Germinal center (tissue), 1 donor: Measurements from ENCODE around the gene FOXN3.
A peak's percentile ranks its signal among the peaks of the same experiment; 100 is the strongest.
"Not testable (repeated sequence)": the region's sequence is repeated elsewhere in the genome, so short reads cannot be mapped to it uniquely, and the experiment has no call there.

ENCODE experiments used
- DNase-seq: peaks from one replicate; pipeline ENCODE4 v3.0.0; 2012; ENCODE audit warnings: mixed read lengths, low spot score

FOXN3 gene

DNA sequence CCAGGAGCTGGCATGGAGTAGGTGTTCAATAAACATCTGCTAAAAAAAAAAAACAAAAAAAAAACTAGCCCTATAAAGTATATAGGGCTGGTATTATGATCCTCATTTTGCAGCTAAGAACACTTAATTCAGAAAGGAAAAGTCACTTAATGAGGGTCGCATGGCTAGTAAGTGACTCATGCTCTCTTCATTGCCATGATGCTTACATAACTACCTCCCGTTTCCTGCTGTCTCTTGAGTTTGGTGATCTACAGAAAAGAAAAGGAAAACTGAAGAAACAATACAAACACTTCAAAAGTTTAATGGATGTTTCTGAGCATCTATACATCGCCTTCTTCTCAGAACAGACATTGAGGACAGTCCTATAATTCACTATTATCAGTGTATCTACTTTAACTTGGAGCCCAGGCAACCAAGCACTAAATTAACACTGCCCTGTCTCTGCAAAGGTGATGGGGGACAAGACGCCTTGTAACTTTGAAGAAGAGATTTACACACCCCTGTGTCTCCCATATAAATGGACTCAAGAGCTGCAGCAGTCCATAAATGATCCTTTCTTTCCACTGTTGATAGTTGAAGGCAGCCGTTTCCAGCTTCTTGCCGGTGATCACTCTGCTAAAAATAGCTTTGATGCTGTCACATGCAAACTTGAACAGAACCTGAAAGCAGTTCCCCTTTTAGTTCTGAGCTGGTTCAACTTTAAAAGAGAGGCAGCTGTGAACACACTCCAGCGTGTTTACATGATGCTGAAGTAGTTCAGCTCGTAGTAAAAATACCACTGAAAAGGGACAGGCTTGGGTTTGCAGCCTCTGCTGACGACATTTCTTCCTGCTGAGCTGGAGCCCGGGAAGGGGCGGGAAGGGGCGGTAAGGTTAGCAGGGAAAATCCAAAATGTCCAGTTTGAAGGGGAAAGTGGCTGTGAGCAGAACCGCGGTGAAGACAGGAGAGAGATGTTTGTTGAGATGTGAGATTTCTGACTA lies 113.3 kb downstream of the FOXN3 start:
- DNase-seq = peak; percentile 59

DNA sequence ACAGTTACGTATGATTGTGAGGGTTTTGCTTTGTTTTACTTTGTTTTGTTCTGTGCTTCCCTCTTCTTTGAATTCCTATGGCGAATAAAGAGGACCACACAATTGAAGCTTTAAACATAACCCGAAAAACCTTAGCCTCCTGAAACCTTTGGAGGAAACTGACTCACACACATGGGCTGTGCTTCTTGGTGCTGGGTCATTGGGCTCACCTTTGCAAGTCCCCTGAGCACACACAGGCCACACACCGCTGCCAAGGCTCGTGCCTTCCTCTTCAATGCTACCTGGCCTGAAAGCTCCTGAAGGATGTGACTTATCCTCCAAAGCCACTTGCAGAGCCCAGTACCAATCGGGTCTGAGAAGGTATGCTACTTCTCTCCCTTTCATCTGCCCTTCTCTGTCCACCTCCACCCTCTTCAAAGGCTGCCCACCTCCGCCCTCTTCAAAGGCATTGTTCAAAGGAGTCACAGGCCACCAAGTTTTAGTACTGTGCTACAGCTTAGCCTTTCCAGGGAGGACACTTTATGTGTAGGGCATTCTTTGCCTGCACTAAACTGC lies 114.6 kb downstream of the FOXN3 start:
- no peak for DNase-seq

GRCh38 chr14:89299587-89299986 lies 117.4 kb downstream of the FOXN3 start:
- DNase-seq = no peak

GRCh38 chr14:89298056-89298834 lies 118.8 kb downstream of the FOXN3 start:
- DNase-seq = no peak

DNA sequence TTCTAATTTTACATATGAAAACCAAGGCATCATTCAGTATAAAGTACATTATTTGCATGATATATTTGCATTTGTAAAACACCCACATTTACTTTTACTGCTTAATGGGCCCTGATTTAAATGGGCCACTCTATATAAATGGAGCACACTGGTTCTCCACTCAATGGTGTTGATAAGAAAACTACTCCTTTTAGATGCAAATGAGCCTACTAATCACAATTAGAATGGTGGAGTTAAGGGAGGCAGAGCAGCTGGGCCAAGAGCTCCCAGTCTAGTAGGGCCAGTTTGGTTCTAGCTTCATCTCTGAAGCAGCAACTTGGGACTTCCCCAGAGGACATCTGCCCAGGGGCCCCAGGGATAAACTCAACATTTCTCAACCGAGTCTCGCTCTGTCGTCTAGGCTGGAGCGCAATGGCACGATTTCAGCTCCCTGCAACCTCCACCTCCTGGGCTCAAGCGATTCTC lies 120.7 kb downstream of the FOXN3 start:
- no peak for DNase-seq

- no peak for DNase-seq
Observed at GRCh38 chr14:89294872-89295271, 122.2 kb downstream of the FOXN3 start.

- DNase-seq = not testable (repeated sequence)
Observed at GRCh38 chr14:89294469-89294868, 122.6 kb downstream of the FOXN3 start.

DNA sequence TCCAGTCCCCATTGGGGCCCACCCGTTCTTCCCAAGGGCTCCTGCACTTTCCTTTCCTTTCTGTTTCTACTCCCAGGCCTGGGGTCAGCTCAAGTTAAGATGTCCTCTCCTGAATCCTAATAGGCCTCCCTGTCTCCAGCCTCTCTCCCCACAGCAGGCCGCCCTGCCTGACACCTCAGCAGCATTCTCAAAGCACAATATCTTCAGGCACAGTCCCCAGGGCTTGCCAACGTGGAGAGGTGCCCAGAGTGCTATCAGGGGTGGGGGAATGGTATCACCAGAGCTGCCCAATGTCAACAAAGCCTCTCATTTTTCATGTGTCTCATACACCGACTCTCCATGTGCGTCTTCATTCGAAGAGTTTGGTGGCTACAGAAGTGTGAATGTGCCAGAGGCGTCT lies 123.0 kb downstream of the FOXN3 start:
- no peak for DNase-seq

DNA sequence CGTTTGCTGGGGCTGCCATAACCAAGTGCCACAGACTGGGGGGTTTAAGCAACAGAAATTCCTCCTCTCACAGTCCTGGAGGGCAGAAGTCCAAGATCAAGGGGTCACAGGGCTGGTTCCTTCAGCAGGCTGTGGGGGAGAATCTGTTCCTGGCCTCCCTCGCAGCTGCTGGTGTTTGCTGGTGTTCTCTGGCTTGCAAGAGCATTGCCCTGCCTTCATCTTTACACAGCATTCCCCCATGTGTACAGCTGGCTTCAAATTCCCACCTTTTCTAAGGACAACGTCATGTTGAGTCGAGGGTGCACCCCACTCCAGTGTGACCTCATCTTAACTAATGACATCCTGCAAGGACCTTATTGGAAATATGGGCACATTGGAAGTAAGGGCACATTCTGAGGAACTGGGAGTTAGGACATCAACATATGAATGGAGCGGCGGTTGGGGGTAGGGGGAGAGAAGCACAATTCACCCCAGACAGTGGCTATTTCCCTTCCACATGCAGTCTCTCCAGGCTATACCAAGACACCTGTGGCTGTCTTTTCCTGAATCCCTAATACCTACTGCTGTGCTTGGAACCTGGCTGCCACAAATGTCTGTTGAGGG lies 123.6 kb downstream of the FOXN3 start:
- DNase-seq = no peak

GRCh38 chr14:89292579-89293313 lies 124.3 kb downstream of the FOXN3 start:
- DNase-seq = no peak

- no peak for DNase-seq
Observed at GRCh38 chr14:89291351-89291940, 125.6 kb downstream of the FOXN3 start.

DNA sequence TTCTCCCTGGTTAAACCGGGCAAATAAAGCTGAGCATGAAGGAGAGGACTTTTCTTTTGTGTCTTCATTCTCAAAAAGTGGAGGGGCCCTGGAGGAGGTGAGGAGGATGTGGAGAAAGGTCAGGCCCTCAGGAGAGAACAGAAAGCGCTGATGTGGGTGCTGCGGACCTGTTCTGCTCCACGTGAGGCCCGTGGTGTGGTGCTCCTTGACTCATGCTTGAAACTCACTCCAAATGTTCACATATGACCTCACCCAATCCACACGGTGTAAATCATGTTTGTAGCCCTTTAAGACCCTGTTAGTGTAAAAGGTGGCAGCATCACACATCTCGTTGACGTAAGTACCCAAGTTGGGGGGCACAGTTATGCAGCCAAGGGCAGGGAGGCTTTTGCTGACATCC lies 126.2 kb downstream of the FOXN3 start:
- no peak for DNase-seq

DNA sequence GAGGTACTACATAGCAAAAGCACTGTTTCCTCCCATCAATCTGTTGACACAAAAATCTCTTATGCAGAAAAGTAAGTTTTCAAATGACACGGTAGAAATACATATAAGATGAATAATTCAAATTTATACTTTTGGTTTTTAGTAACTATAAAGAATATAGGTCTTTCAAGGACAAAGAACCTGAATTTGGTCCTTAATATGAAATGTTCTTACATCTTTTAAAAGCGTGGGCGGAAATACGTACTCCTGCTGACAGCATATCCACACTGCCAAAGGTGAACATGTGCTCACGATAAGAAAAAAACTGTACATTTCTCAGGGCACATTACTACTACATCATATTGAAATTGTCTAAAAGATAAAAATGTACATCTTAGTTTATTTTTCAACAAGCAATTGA lies 127.6 kb downstream of the FOXN3 start:
- DNase-seq = no peak

DNA sequence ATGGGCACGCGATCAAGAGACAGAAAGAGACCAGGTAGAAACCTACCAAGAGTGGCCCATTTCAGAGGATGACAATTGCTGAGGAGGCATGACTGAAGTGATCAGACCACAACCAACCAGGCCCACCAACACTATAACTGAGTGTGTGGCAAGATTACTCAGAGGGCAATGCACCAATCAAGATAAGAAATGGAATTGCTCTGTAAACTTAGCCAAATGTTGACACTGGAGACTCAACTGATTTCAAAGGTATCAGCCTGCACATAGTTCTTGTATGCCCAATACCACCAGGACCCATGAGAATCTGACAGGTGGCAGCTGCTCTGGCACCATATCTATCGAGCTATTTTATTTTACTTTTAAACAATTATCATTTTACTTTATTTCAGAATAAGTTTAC lies 128.9 kb downstream of the FOXN3 start:
- no peak for DNase-seq

DNA sequence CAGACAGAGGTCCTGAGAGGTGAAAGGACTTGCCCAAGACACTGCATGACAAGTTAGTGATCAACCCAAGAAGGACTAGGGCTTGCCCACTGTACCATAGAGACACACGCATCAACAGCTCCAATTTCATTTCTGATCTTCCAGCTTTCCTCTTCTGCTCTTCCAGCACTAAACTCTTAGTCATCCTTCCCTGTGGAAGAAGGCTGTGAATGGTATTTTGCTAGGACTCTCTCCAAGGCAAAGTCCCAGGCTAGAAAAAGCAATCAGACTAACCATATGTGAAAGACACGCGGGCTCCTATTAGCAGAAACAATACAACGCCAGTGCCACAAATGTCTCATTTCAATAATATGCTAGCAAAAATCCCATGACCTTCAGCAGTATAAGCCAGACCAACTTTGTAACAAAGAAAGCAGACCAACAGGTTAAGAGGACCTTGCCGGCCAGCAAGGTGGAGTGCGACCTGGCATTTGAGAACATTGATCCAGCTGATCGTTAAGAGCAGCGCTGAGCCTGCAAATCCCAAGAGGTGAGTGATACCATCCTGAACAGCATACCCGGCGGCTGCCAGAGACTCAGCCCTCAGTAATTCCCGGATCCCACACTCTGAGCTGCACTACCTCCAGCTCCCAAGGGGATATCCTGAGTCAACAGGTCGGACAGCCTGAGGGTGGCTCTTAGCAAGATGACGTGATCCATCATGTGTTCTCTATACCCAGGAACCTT lies 132.5 kb downstream of the FOXN3 start:
- DNase-seq = no peak

- no peak for DNase-seq
Observed at GRCh38 chr14:89283327-89284060, 133.5 kb downstream of the FOXN3 start.

DNA sequence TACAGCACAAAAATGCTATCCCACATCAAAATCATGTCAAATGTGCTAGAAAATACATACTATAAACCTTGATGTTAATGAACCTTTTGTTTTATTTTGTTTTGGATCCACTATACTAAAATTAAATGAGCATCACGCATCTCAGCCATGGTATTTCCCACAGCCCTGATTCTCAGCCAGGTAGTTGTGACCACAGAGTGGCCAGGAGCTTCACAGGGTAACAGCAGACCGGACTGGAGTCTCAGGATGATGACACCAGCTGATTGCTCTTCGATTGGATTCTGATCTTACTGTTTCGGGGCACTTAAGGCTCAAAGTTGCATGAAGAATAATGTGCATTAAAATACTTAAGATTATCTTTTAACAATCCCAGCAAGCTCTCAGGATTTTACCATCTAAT lies 134.8 kb downstream of the FOXN3 start:
- DNase-seq = no peak

DNA sequence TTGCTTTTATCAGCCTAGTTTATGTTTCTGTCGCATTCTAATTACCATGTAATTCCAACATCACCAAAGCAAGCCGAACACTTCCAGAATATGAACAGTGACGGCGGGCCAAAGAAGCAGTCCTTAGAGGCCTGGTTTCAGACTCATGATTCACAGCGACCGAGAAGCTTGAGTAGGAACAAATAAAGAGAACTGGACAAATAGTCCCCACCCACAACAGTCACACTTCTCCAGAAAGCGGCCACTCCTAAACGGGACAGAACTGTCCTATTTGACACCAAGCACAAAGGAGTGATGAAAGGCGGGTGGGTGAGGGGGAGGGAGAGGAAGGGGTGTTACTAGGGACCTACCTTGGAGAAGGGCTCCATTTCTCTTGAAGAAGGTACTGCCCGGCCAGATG lies 136.4 kb downstream of the FOXN3 start:
- DNase-seq = no peak

- DNase-seq = no peak
Observed at GRCh38 chr14:89279649-89280232, 137.3 kb downstream of the FOXN3 start.
